SJSA1 (cell line): ENCODE measurements around the gene PTGR1. TPM values are rescaled to one million over a fixed set of nuclear protein-coding genes. Genes with fewer than 3 reads are reported as not detected.

Source experiments
- DNase-seq, 2 experiments: peaks; one replicate each; pipeline ENCODE4 v3.0.0-alpha.2; 2015 to 2020; ENCODE audit warnings: low spot score in 2 of 2, low read depth in 1 of 2
- H3K27ac ChIP-seq: fragments of 250-450 bp; sonication (Bioruptor Pico); 2 replicates; pipeline ENCODE4 v1.5.1; 2020; ENCODE audit warnings: mild to moderate bottlenecking, moderate library complexity
- H3K27me3 ChIP-seq: fragments of 250-450 bp; sonication (Bioruptor Pico); replicated peaks from 2 replicates; pipeline ENCODE4 v1.5.1; 2020; ENCODE audit warnings: mild to moderate bottlenecking, moderate library complexity
- H3K36me3 ChIP-seq: fragments of 250-450 bp; sonication (Bioruptor Pico); 2 replicates; pipeline ENCODE4 v1.5.1; 2020; ENCODE audit warnings: mild to moderate bottlenecking
- H3K4me1 ChIP-seq: fragments of 250-450 bp; sonication (Bioruptor Pico); replicated peaks from 2 replicates; pipeline ENCODE4 v1.6.1; 2021; ENCODE audit warnings: mild to moderate bottlenecking
- H3K4me3 ChIP-seq: fragments of 250-450 bp; sonication (Bioruptor Pico); 2 replicates; pipeline ENCODE4 v1.5.1; 2020; ENCODE audit warnings: mild to moderate bottlenecking
- H3K9me3 ChIP-seq: fragments of 250-450 bp; sonication (Bioruptor Pico); replicated peaks from 2 replicates; pipeline ENCODE4 v1.5.1; 2020; ENCODE audit warnings: mild to moderate bottlenecking
- total RNA-seq: library from RNA; depleted of rRNA; stranded (reverse); fragments of >200 nt; shearing (Covaris generic); gene quantifications from 2 replicates; pipeline ENCODE4 v1.2.3, GENCODE V29; 2014; rRNA removed

Gene PTGR1
- total RNA-seq, 1 experiment from 2014 or later: 86.8 TPM

GRCh38 chr9:111548623-111549022 is 50.8 kb downstream of the PTGR1 start:
- H3K9me3 ChIP-seq: peaks cover 9% of the 10 kb centered on the region
- no peaks in the 10 kb centered on the region for H3K4me1 ChIP-seq
- H3K36me3 ChIP-seq: no peaks in the 10 kb centered on the region
- no peak overlapping the region for H3K4me3 ChIP-seq
- no peak overlapping the region for H3K27ac ChIP-seq
- DNase-seq: no peak
- no peaks in the 10 kb centered on the region for H3K27me3 ChIP-seq

GRCh38 chr9:111542497-111543254 is 56.8 kb downstream of the PTGR1 start:
- H3K27ac ChIP-seq: no peak overlapping the region
- H3K9me3 ChIP-seq: peaks cover 16% of the 10 kb centered on the region
- H3K4me1 ChIP-seq: no peaks in the 10 kb centered on the region
- H3K36me3 ChIP-seq: peaks cover 3% of the 10 kb centered on the region; the same call in 1 of the 2 replicates
- DNase-seq: no peak
- H3K27me3 ChIP-seq: no peaks in the 10 kb centered on the region
- H3K4me3 ChIP-seq: no peak overlapping the region

- Histone ChIP-seq H3K27ac (no peak overlapping the region), H3K27me3 (no peaks in the 10 kb centered on the region), H3K4me1 (no peaks in the 10 kb centered on the region), H3K9me3 (no peaks in the 10 kb centered on the region), H3K36me3 (no peaks in the 10 kb centered on the region), H3K4me3 (no peak overlapping the region)
- DNase-seq: no peak
Measured at GRCh38 chr9:111533099-111533790, 66.2 kb downstream of the PTGR1 start.

GRCh38 chr9:111531716-111532115 is 67.7 kb downstream of the PTGR1 start:
- Histone ChIP-seq H3K27ac (no peak overlapping the region), H3K4me1 (no peaks in the 10 kb centered on the region), H3K9me3 (no peaks in the 10 kb centered on the region), H3K4me3 (no peak overlapping the region), H3K36me3 (no peaks in the 10 kb centered on the region), H3K27me3 (no peaks in the 10 kb centered on the region)
- DNase-seq: no peak

GRCh38 chr9:111529787-111530186 is 69.7 kb downstream of the PTGR1 start:
- H3K36me3 ChIP-seq: 0 out of 2 replicates have a peak, but pooled peaks cover 2% of the 10 kb centered on the region
- H3K4me1 ChIP-seq: peaks cover 14% of the 10 kb centered on the region
- DNase-seq: no peak
- H3K9me3 ChIP-seq: 0 out of 2 replicates have a peak, but pooled peaks cover 3% of the 10 kb centered on the region
- H3K27ac ChIP-seq: no peak overlapping the region
- H3K27me3 ChIP-seq: no peaks in the 10 kb centered on the region
- H3K4me3 ChIP-seq: no peak overlapping the region

GRCh38 chr9:111527347-111527746 is 72.1 kb downstream of the PTGR1 start:
- no peak overlapping the region for H3K27ac ChIP-seq

GRCh38 chr9:111525056-111525977 is 74.1 kb downstream of the PTGR1 start, which contains the start of gene ZNF483:
Gene ZNF483 (plus strand): TSS chr9:111525179. CDS start chr9:111527396, 2,217 bp downstream.
- peak within 1 kb of the TSS; percentile 71 for H3K4me3 ChIP-seq
- H3K27ac ChIP-seq: no peak within 1 kb of the TSS
- peak; percentile 55 to 60 for DNase-seq
- H3K36me3 ChIP-seq: 0 out of 2 replicates have a peak, but pooled peaks cover 2% of the 10 kb centered on the region
- peaks cover 16% of the 10 kb centered on the region for H3K4me1 ChIP-seq
- 0 out of 2 replicates have a peak, but pooled peaks cover 4% of the 10 kb centered on the region for H3K9me3 ChIP-seq
- H3K27me3 ChIP-seq: no peaks in the 10 kb centered on the region

More at GRCh38 chr9:111527347-111527746, 72.1 kb downstream of the PTGR1 start:
- DNase-seq: no peak
- Histone ChIP-seq H3K4me3 (no peak overlapping the region), H3K4me1 (peaks cover 16% of the 10 kb centered on the region), H3K27me3 (no peaks in the 10 kb centered on the region), H3K9me3 (0 out of 2 replicates have a peak, but pooled peaks cover 4% of the 10 kb centered on the region), H3K36me3 (0 out of 2 replicates have a peak, but pooled peaks cover 2% of the 10 kb centered on the region)

GRCh38 chr9:111524731-111525055 is 74.8 kb downstream of the PTGR1 start:
- no peak overlapping the region for H3K27ac ChIP-seq
- no peak for DNase-seq
- peaks cover 16% of the 10 kb centered on the region for H3K4me1 ChIP-seq
- no peaks in the 10 kb centered on the region for H3K27me3 ChIP-seq
- H3K4me3 ChIP-seq: peak overlapping the region; percentile 71
- 0 out of 2 replicates have a peak, but pooled peaks cover 4% of the 10 kb centered on the region for H3K9me3 ChIP-seq
- H3K36me3 ChIP-seq: 0 out of 2 replicates have a peak, but pooled peaks cover 2% of the 10 kb centered on the region

- no peaks in the 10 kb centered on the region for H3K4me1 ChIP-seq
- H3K27ac ChIP-seq: no peak overlapping the region
- H3K36me3 ChIP-seq: no peaks in the 10 kb centered on the region
- H3K27me3 ChIP-seq: no peaks in the 10 kb centered on the region
- no peak overlapping the region for H3K4me3 ChIP-seq
- no peak for DNase-seq
- H3K9me3 ChIP-seq: no peaks in the 10 kb centered on the region
Measured at GRCh38 chr9:111516061-111516465, 83.4 kb downstream of the PTGR1 start.

GRCh38 chr9:111514967-111515366 is 84.5 kb downstream of the PTGR1 start:
- Histone ChIP-seq H3K4me3 (no peak overlapping the region), H3K36me3 (no peaks in the 10 kb centered on the region), H3K9me3 (no peaks in the 10 kb centered on the region), H3K27ac (no peak overlapping the region), H3K4me1 (no peaks in the 10 kb centered on the region), H3K27me3 (no peaks in the 10 kb centered on the region)
- DNase-seq: no peak

Other genes with a start within 250 kb of the PTGR1 start
- 31.4 and 35.7 TPM in 2 replicates for gene ECPAS, start 115.3 kb downstream of the PTGR1 start, total RNA-seq
- gene ZNF483, start 74.5 kb downstream of the PTGR1 start, total RNA-seq: 1.2 and 1.3 TPM in 2 replicates
- 7.3 and 11.1 TPM in 2 replicates for gene DNAJC25, start 31.7 kb upstream of the PTGR1 start, total RNA-seq
- 117 and 131 TPM in 2 replicates for gene GNG10, start 62.0 kb upstream of the PTGR1 start, total RNA-seq
- not detected in 2 replicates for gene SHOC1, start 195.3 kb upstream of the PTGR1 start, total RNA-seq